Cerebellar nuclear complex (tissue), 1 donor: ENCODE measurements around the gene RNF111.
"Not testable (repeated sequence)": the region's sequence is repeated elsewhere in the genome, so short reads cannot be mapped to it uniquely, and the experiment has no call there.

Experiments
- DNase-seq, 2 experiments: peaks; one replicate each; lab custom pipeline; 2025; lab: John Stamatoyannopoulos, UW

RNF111 gene

GRCh38 chr15:59133929-59134427, 146.5 kb downstream of the RNF111 start:
- DNase-seq: no peak

- DNase-seq: no peak
Observed at GRCh38 chr15:59137566-59137965, 150.1 kb downstream of the RNF111 start.

GRCh38 chr15:59138243-59138642, 150.8 kb downstream of the RNF111 start:
- no peak for DNase-seq

GRCh38 chr15:59140422-59141226, 153.2 kb downstream of the RNF111 start:
- DNase-seq: no peak

GRCh38 chr15:59143281-59143680, 155.8 kb downstream of the RNF111 start:
- DNase-seq: no peak

GRCh38 chr15:59144594-59144993, 157.1 kb downstream of the RNF111 start:
- not testable (repeated sequence) for DNase-seq
